ENCODE results near the gene NOB1. TPM values are rescaled to one million over a fixed set of nuclear protein-coding genes. Genes with fewer than 3 reads are reported as not detected.

NOB1 gene
- total RNA-seq, 1 experiment from 2014 or later: 31.9 TPM

GRCh38 chr16:69724981-69725479 is 29.7 kb downstream of the NOB1 start:
- TF ChIP-seq EZH2phosphoT487 (IDR thresholded peaks at IDR 0.05; ENCODE audit: borderline replicate concordance, low read length) (no peak), CTCF (conservative IDR thresholded peaks at IDR 0.05; ENCODE audit: low read depth, low read length) (no peak), EZH2 (IDR thresholded peaks at IDR 0.05; ENCODE audit: low read length, unreplicated experiment) (no peak)
- no peak for DNase-seq
- H3K9me2 ChIP-seq (replicated peaks; ENCODE audit: low read length): no peaks in the 10 kb centered on the region
- intact Hi-C loops (cut with micrococcal nuclease): no loop called here
- peak overlapping the region; percentile 99; the same call in 1 of the 2 replicates for H3K9ac ChIP-seq (ENCODE audit: low read length)
- peaks cover 37% of the 10 kb centered on the region for H3K4me1 ChIP-seq (ENCODE audit: insufficient read depth, low read length)
- no peak for ATAC-seq
- H3K36me3 ChIP-seq (ENCODE audit: low read depth, low read length): no peaks in the 10 kb centered on the region
- ChIA-PET CTCF (no interaction called here), POLR2A (ENCODE audit: unreplicated experiment) (interaction anchor here (0.6 kb wide), 2 partner anchors 137 to 1430 kb away, joined by 4 to 8 read pairs; no protein-coding TSS in a partner anchor)
- H3K9me3 ChIP-seq (ENCODE audit: low read length): no peaks in the 10 kb centered on the region
- no peaks in the 10 kb centered on the region for H3K27me3 ChIP-seq (ENCODE audit: low read length)
- no TSS peak for BruUV-seq (replicated peaks)
- H3K4me3 ChIP-seq (ENCODE audit: low read length): peak overlapping the region; percentile 85
- no peak overlapping the region for H2AFZ ChIP-seq (ENCODE audit: low read length)
- H3K79me2 ChIP-seq (ENCODE audit: low read length): peaks cover 82% of the 10 kb centered on the region
- H4K20me1 ChIP-seq (ENCODE audit: low read length): peaks cover 7% of the 10 kb centered on the region; the same call in 1 of the 2 replicates
- peak overlapping the region; percentile 83 for H3K4me2 ChIP-seq (ENCODE audit: low read length)
- H3K27ac ChIP-seq (ENCODE audit: low read length): no peak overlapping the region
- H3F3A ChIP-seq (ENCODE audit: low read length, unreplicated experiment): no peaks in the 10 kb centered on the region

DNA sequence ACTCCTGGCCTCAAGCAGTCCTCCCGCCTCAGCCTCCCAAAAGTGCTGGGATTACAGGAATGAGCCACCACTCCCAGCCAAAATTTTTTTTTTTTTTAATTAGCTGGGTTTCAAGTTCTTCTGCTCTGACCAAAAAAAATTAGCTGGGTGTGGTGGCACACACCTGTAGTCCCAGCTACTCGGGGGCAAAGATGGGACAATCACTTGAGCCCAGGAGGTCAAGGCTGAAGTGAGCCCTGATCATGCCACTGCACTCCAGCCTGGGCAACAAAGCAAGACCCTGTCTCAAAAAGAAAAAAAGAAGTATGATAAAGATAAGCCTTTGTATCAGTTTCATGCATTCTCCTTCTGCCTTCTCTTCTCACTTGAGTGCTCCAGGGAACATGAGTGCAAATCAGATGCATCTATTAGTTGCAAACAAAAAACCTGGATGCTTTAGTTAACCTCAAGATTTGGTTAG is 30.3 kb downstream of the NOB1 start:
- no peak for DNase-seq
- H3K79me2 ChIP-seq (ENCODE audit: low read length): peaks cover 85% of the 10 kb centered on the region
- CTCF ChIA-PET: no interaction called here
- peak overlapping the region; percentile 85 for H3K4me3 ChIP-seq (ENCODE audit: low read length)
- H3K27ac ChIP-seq (ENCODE audit: low read length): no peak overlapping the region
- H3K36me3 ChIP-seq (ENCODE audit: low read depth, low read length): no peaks in the 10 kb centered on the region
- TF ChIP-seq CTCF (conservative IDR thresholded peaks at IDR 0.05; ENCODE audit: low read depth, low read length): no peak
- TF ChIP-seq EZH2 (IDR thresholded peaks at IDR 0.05; ENCODE audit: low read length, unreplicated experiment): no peak
- no peak for TF ChIP-seq EZH2phosphoT487 (IDR thresholded peaks at IDR 0.05; ENCODE audit: borderline replicate concordance, low read length)
- no peaks in the 10 kb centered on the region for H3K9me3 ChIP-seq (ENCODE audit: low read length)
- H4K20me1 ChIP-seq (ENCODE audit: low read length): peaks cover 7% of the 10 kb centered on the region; the same call in 1 of the 2 replicates
- H3K9me2 ChIP-seq (replicated peaks; ENCODE audit: low read length): no peaks in the 10 kb centered on the region
- POLR2A ChIA-PET (ENCODE audit: unreplicated experiment): interaction anchor here (0.6 kb wide), 1 partner anchor 138 kb away, joined by 4 read pairs; no protein-coding TSS in a partner anchor
- BruUV-seq (replicated peaks): no TSS peak
- H3K27me3 ChIP-seq (ENCODE audit: low read length): no peaks in the 10 kb centered on the region
- peak overlapping the region; percentile 83 for H3K4me2 ChIP-seq (ENCODE audit: low read length)
- H2AFZ ChIP-seq (ENCODE audit: low read length): no peak overlapping the region
- no peaks in the 10 kb centered on the region for H3F3A ChIP-seq (ENCODE audit: low read length, unreplicated experiment)
- peaks cover 37% of the 10 kb centered on the region for H3K4me1 ChIP-seq (ENCODE audit: insufficient read depth, low read length)
- intact Hi-C loops (cut with micrococcal nuclease): no loop called here
- ATAC-seq: no peak
- H3K9ac ChIP-seq (ENCODE audit: low read length): no peak overlapping the region

GRCh38 chr16:69721441-69721957 is 33.2 kb downstream of the NOB1 start:
- Histone ChIP-seq H3K27ac (ENCODE audit: low read length) (no peak overlapping the region), H3K79me2 (ENCODE audit: low read length) (peaks cover 63% of the 10 kb centered on the region), H3F3A (ENCODE audit: low read length, unreplicated experiment) (no peaks in the 10 kb centered on the region), H3K9me3 (ENCODE audit: low read length) (no peaks in the 10 kb centered on the region), H3K9me2 (replicated peaks; ENCODE audit: low read length) (no peaks in the 10 kb centered on the region), H2AFZ (ENCODE audit: low read length) (no peak overlapping the region), H3K27me3 (ENCODE audit: low read length) (no peaks in the 10 kb centered on the region), H3K4me3 (ENCODE audit: low read length) (no peak overlapping the region), H4K20me1 (ENCODE audit: low read length) (peaks cover 7% of the 10 kb centered on the region; the same call in 1 of the 2 replicates), H3K4me2 (ENCODE audit: low read length) (no peak overlapping the region), H3K4me1 (ENCODE audit: insufficient read depth, low read length) (peaks cover 18% of the 10 kb centered on the region), H3K36me3 (ENCODE audit: low read depth, low read length) (peaks cover 10% of the 10 kb centered on the region), H3K9ac (ENCODE audit: low read length) (no peak overlapping the region)
- no TSS peak for BruUV-seq (replicated peaks)
- DNase-seq (no peak), ATAC-seq (no peak)
- POLR2A ChIA-PET (ENCODE audit: unreplicated experiment): no interaction called here
- CTCF ChIA-PET: no interaction called here
- intact Hi-C loops (cut with micrococcal nuclease): no loop called here
- TF ChIP-seq CTCF (conservative IDR thresholded peaks at IDR 0.05; ENCODE audit: low read depth, low read length) (no peak), EZH2phosphoT487 (IDR thresholded peaks at IDR 0.05; ENCODE audit: borderline replicate concordance, low read length) (no peak), EZH2 (IDR thresholded peaks at IDR 0.05; ENCODE audit: low read length, unreplicated experiment) (no peak)

Data from PC-3 (cell line).